Stimulated activated naive CD8-positive, alpha-beta T cell treated with anti-CD3 and anti-CD28 coated beads, Interleukin-15, Interleukin-2, amounts not matched to agents 100 ng/mL and 50 ng/mL, for 24 hours (primary cell): Measurements from ENCODE around the gene ERP27.

Source experiments
- H3K27ac Mint-ChIP-seq: one replicate; pipeline ENCODE4 v1.8.0; 2021; ENCODE audit warnings: mild to moderate bottlenecking, mixed read lengths
- H3K27me3 Mint-ChIP-seq: one replicate; pipeline ENCODE4 v1.8.0; 2021; ENCODE audit warnings: mixed read lengths
- H3K36me3 Mint-ChIP-seq: one replicate; pipeline ENCODE4 v1.8.0; 2021; ENCODE audit warnings: low read depth, mixed read lengths
- H3K4me1 Mint-ChIP-seq: one replicate; pipeline ENCODE4 v1.8.0; 2021; ENCODE audit warnings: low read depth, mixed read lengths
- H3K4me3 Mint-ChIP-seq: one replicate; pipeline ENCODE4 v1.8.0; 2021; ENCODE audit warnings: mild to moderate bottlenecking, mixed read lengths
- H3K9me3 Mint-ChIP-seq: one replicate; pipeline ENCODE4 v1.8.0; 2021; ENCODE audit warnings: mixed read lengths

ERP27 gene

DNA sequence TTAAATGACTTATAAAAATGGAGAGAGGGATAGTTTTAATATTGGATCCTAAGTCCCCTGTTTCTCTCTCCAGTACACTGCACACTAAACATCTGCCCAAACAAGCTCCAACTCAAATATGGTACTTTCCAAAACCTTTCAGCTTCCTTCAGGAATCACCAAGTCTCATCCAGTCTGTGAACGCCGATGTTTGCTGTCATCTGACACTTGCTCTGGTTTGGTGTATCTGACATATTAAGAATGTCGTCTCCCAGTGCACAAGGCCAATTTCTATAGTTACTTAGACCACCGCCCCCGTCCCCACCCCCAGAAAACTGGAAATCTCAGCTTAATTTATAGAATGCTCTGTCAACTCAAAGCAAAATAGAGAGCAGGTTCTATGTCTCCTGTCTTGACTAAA lies 47.6 kb downstream of the ERP27 start:
- H3K27me3 Mint-ChIP-seq, result peaks cover 13% of the 10 kb centered on the region
- H3K36me3 Mint-ChIP-seq, result no peaks in the 10 kb centered on the region
- H3K4me3 Mint-ChIP-seq, result no peak overlapping the region
- H3K9me3 Mint-ChIP-seq, result no peaks in the 10 kb centered on the region
- peaks cover 12% of the 10 kb centered on the region for H3K4me1 Mint-ChIP-seq
- H3K27ac Mint-ChIP-seq, result no peak overlapping the region

DNA sequence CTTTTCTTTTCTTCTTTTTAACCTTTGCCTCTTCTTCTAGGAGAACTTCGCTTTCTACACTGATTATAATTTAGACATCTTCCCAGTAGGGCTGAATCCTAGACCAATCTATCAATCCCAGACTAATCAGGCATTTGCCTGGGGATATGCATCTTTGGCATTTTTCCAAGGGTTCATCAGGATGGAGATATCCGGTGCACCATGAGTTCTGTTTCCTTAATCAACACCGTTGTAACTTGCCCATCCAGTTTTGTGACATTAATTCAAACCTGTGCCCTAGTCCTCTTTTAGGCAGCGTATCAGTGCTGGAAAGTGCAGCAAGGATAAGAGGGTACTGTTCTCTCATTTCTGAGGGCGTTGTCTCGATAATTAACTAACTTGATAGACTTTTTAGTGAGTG lies 52.1 kb downstream of the ERP27 start:
- Mint-ChIP-seq H3K4me3 (no peak overlapping the region), H3K9me3 (no peaks in the 10 kb centered on the region), H3K27me3 (peaks cover 18% of the 10 kb centered on the region), H3K36me3 (no peaks in the 10 kb centered on the region), H3K4me1 (peaks cover 26% of the 10 kb centered on the region), H3K27ac (no peak overlapping the region)

DNA sequence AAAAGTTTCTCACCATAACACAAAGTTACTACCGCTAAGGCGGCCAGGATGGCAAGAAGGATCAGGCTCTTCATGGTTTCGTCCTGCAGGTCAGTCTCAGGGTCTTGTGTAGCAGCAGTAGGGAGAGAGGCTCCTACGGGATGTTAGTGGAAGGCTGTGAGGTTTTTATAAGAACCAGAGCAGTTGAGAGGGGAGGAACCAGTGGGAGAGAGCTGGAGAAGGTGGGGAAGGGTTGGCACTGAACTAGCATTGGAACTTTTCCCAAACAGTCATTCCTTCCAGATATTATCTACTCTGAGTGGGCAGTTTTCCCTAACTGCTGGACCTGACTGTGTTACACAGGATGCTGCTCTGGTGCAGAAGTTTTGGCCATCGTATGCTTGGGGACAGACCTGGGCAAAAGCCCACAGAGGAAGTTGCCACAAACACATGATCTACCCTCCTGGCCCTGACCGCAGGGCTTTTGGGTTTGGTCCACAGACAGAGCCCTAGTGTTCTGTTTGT lies 52.6 kb downstream of the ERP27 start, which contains the start of gene MGP:
Gene MGP, minus strand, starts transcription at position 137 of the 504 bp plus-strand sequence. Its CDS starts 63 bp downstream, at position 74.
- H3K4me3 Mint-ChIP-seq, result peak within 1 kb of the TSS; percentile 62
- H3K4me1 Mint-ChIP-seq, result peaks cover 30% of the 10 kb centered on the region
- H3K27ac Mint-ChIP-seq, result no peak within 1 kb of the TSS
- peaks cover 3% of the 10 kb centered on the region for H3K9me3 Mint-ChIP-seq
- no peaks in the 10 kb centered on the region for H3K36me3 Mint-ChIP-seq
- peaks cover 18% of the 10 kb centered on the region for H3K27me3 Mint-ChIP-seq

DNA sequence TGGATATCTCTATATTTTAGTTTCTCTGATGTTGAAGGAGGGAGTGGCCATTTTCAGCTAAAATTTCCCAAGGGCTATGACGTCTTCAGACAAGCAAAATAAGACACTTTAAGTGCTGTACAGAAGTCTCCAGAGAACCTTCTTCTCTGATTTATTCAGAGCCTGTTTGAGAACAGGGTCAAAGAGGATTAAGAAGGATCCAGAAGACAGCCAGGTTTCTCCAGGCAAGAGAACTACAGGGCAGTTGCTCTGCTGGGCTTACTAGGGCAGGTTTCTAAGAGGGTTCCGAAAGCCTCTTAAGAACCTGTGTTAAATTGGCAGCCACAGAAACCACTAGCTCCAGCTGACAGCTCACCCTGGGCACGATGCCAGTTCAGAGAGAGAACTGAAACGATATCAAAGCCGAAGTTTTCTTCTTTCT lies 53.9 kb downstream of the ERP27 start:
- Mint-ChIP-seq H3K27ac (no peak overlapping the region), H3K36me3 (no peaks in the 10 kb centered on the region), H3K27me3 (peaks cover 18% of the 10 kb centered on the region), H3K4me1 (peaks cover 35% of the 10 kb centered on the region), H3K9me3 (peaks cover 4% of the 10 kb centered on the region), H3K4me3 (peak overlapping the region; percentile 62)

DNA sequence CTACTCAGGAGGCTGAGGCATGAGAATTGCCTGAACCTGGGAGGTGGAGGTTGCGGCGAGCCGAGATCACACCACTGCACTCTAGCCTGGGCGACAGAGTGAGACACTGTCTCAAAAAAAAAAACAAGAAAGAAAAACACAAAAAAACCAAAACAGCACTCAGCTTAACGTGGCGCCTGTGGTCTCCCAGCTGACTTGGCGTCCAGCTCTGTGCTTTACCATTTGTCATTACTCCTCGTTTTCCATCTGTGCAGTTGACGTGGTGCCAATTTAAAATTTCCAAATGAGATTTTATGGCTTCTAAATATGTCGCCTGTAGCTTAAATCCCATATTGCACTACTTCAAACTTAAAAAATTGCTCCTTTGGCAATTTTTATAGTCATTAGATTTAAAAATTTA lies 54.7 kb downstream of the ERP27 start:
- Mint-ChIP-seq H3K9me3 (peaks cover 4% of the 10 kb centered on the region), H3K27ac (no peak overlapping the region), H3K4me3 (no peak overlapping the region), H3K36me3 (no peaks in the 10 kb centered on the region), H3K4me1 (peaks cover 35% of the 10 kb centered on the region), H3K27me3 (peaks cover 18% of the 10 kb centered on the region)

DNA sequence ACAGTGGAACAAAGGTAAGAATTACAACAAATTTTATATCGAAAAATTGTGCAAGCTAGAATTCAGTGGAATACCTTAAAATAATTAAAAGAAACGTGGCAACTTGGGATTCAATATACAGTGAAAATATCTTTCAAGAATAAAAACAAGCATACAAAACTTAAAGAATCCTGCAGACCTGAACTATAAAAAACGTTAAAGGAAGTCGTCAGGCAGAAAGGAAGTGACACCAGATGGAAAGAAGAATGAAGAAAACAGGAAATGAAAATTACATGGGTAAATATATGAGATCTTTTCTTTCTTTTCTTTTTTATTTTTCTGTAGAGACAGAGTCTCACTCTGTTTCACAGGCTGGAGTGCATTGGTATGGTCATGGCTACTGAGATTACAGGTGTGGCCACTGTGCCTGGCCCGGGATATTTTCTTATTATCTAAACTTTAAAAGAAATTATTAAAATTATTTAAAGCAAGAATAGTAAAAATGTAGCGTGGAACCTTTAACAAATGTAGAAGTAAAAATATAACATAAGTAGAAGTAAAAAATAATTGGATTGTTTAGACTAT lies 57.4 kb downstream of the ERP27 start:
- Mint-ChIP-seq H3K27ac (peak overlapping the region; percentile 80), H3K9me3 (peaks cover 4% of the 10 kb centered on the region), H3K36me3 (no peaks in the 10 kb centered on the region), H3K4me1 (peaks cover 26% of the 10 kb centered on the region), H3K4me3 (peak overlapping the region; percentile 42), H3K27me3 (peaks cover 7% of the 10 kb centered on the region)

DNA sequence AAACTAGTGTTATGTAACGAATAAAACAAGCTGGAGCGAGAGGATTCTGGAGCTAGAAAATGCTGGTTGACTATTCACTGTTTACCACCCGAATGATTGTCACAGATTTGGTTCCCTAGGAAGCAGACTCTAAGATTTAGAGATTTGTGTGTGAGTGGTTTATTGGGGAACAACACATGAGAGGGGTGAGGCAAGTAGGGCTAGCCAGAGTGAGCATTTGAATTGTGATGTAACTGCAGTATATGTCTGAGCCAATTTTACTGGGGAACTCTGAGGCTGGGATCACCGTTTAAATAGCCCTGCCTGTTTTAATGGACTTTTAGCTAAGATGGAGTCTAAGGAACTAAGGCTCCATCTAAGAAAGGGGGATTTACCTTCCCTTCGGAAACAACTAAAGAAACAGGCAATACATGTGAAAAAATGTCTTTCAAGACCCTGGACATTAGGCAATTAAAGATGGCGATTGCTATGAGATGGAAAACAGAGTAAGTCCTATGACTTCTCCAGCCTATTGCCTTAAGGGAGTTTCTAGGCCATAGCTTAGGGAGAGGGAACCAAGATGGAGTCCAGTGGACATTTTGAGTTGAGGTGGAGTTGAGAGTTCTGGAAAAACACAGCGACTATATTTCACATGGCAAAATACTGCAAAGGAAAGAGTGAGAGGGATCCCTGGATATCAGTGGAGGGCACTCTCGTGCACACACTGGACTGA lies 59.0 kb downstream of the ERP27 start:
- Mint-ChIP-seq H3K27ac (no peak overlapping the region), H3K9me3 (peaks cover 4% of the 10 kb centered on the region), H3K4me3 (no peak overlapping the region), H3K4me1 (peaks cover 12% of the 10 kb centered on the region), H3K27me3 (no peaks in the 10 kb centered on the region), H3K36me3 (no peaks in the 10 kb centered on the region)

DNA sequence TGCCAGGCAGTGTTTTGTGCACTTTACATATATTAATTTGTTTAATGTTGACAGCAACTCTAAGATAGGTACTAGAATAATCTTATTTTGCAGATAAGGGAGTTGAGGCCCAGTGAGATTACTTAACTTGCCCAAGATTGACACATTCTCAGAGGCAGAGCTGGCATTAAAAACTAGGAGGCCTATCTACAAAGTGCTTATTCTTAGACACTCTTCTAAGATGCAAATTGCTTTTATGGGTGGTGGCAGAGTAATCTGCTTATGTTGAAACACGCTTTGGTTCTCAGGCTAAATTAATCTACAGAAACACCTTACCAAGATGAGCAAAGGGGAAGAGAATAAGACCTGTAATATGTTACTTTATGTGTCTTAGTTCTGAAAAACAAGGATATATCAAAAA lies 59.8 kb downstream of the ERP27 start:
- Mint-ChIP-seq H3K36me3 (no peaks in the 10 kb centered on the region), H3K4me1 (peaks cover 9% of the 10 kb centered on the region), H3K27ac (no peak overlapping the region), H3K27me3 (no peaks in the 10 kb centered on the region), H3K4me3 (no peak overlapping the region), H3K9me3 (peaks cover 4% of the 10 kb centered on the region)

DNA sequence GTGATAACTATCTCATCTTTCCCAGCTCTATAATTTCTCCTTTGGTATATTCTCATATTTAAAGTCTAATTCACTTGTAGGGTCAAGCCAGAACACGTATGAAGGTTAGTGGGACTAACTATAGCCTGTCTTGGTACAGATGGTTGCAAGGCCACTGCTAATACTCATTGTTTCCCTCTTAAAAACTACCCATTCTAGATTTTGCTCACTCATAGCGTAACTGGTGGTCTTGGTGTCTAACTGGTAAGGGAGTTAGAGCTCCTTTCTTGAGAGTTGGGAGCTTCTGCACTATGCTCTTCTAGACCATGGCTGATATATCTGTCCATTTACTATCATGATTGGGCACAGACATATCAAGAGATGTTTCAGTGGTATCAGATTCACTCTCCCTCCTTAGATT lies 61.5 kb downstream of the ERP27 start:
- Mint-ChIP-seq H3K9me3 (peaks cover 4% of the 10 kb centered on the region), H3K27ac (no peak overlapping the region), H3K27me3 (no peaks in the 10 kb centered on the region), H3K4me1 (peaks cover 9% of the 10 kb centered on the region), H3K4me3 (no peak overlapping the region), H3K36me3 (no peaks in the 10 kb centered on the region)

DNA sequence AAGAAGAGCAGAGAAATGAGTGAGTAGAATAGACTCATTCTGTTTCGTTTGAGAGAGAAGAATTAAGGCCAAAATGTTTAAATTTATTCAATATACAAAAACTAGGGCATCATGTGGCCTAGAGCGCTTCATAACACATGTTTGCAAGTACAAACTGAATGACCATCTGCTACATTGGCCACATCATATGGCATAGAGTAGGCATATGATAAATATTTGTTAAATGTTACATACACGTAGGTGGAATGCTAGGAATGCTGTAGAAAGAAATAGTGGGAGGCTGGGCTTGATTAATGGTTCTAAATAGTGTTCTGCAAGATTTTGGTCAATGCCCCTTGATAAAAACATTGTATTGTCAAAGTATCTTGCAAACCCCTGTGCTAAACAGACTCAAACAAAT lies 63.5 kb downstream of the ERP27 start:
- Mint-ChIP-seq H3K36me3 (no peaks in the 10 kb centered on the region), H3K9me3 (no peaks in the 10 kb centered on the region), H3K27me3 (no peaks in the 10 kb centered on the region), H3K4me3 (no peak overlapping the region), H3K27ac (no peak overlapping the region), H3K4me1 (no peaks in the 10 kb centered on the region)

DNA sequence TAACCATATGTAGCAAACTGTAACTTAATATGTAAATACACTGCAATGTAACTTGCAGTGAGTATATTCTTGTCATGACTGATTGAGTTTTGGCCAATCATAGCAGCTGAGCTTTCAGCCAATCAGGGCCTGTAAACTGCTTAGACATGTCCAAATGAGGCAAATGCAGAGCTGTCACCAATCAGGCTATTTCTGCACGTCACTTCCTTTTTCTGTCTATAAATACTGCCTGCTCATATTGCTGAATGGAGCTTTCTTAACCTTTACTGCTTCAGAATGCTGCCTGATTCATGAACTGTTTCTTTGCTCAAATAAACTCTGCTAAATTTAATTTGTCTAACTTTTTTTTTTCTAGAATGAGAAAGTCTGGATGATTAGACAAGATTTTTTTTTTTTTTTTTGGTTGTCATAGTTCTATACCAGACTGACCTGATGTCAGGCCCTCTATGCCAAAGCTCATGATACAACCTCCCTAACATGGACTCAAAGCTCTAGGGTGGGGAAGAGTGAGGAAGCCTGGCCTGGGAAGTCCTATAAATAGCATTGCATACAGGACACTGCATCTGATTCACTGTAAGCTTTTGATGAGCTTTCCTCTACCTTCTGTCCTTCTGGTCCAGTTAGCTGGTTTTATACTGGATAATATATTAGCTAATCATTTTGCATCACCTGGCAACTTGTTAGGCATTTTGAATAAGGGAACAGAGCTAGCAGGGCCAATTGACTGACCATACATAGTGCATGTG lies 64.7 kb downstream of the ERP27 start:
- Mint-ChIP-seq H3K27ac (no peak overlapping the region), H3K36me3 (no peaks in the 10 kb centered on the region), H3K4me1 (no peaks in the 10 kb centered on the region), H3K4me3 (no peak overlapping the region), H3K9me3 (no peaks in the 10 kb centered on the region), H3K27me3 (no peaks in the 10 kb centered on the region)

DNA sequence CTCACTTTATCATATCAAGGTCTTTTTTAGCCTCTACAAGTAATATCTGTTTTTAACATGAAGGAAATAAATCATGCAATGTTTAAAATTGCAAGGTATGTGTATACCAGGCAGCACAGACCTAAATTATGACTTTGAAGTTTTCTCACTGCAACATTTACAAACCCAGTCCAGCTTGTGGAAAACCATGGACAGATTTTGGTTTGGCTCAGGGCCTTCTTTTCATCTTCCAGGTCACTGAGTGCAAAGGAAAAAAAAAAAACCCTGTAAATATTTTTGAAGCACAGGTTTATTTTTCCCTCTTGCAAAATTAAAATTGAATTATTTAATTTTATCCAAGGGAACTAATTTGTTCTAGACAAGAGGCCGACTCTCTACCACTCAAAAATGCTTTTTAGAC lies 66.5 kb downstream of the ERP27 start:
- Mint-ChIP-seq H3K36me3 (no peaks in the 10 kb centered on the region), H3K27me3 (no peaks in the 10 kb centered on the region), H3K9me3 (no peaks in the 10 kb centered on the region), H3K4me1 (no peaks in the 10 kb centered on the region), H3K27ac (no peak overlapping the region), H3K4me3 (no peak overlapping the region)

DNA sequence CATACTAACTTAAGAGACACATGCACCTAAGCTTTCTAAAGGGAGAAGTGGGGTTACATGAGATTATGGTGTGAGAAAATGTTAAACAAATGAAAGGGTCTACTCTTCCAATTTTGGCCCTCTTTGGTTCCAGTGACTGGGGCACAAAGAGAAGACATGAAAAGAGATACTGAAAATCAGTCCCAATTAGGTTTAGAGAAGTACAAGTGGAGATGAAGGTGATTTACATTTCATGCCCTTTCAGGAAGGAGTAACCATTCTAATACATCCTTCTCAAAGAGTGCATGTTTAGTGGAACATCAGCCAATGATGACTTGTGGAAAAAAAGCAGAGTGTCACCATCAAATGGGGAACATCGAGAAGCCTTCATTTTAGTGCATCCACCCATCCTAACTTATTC lies 67.1 kb downstream of the ERP27 start:
- no peak overlapping the region for H3K4me3 Mint-ChIP-seq
- H3K4me1 Mint-ChIP-seq, result no peaks in the 10 kb centered on the region
- H3K27me3 Mint-ChIP-seq, result no peaks in the 10 kb centered on the region

DNA sequence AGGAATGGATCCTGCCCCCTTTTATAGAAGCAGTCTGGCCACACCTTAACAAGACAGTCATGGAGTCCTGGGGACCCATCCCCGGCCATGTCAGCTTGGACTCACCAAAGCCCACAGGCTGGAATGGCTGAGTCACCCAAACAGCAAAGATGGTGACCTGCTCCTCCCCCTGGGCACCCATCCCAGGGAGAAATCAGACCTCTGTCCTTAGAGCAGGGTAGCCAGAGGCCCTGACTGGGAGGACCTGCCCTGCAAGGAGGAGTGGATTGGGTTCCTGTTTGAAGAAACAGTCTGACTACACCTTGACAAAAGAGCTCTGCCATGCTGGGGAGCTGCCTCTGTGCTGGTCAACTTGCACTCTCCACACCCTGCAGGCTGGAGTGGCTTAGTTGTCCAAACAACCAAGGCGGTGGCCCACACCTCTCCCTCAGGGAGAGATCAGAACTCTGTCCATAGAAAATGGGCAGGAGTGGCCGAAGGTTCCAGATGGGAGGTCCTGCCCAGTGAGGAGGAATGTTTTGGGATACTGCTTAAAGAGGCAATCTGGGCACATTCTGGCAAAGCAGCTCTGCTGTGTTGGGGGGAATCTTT lies 69.3 kb downstream of the ERP27 start:
- Mint-ChIP-seq H3K9me3 (peaks cover 4% of the 10 kb centered on the region), H3K27ac (no peak overlapping the region), H3K4me3 (no peak overlapping the region), H3K36me3 (no peaks in the 10 kb centered on the region), H3K4me1 (no peaks in the 10 kb centered on the region), H3K27me3 (no peaks in the 10 kb centered on the region)

More for the DNA sequence above, 67.1 kb downstream of the ERP27 start:
- H3K27ac Mint-ChIP-seq, result no peak overlapping the region
- no peaks in the 10 kb centered on the region for H3K9me3 Mint-ChIP-seq
- H3K36me3 Mint-ChIP-seq, result no peaks in the 10 kb centered on the region
